PC-3 (cell line): ENCODE data around the gene NECAP2.
"Not testable (repeated sequence)": the region's sequence is repeated elsewhere in the genome, so short reads cannot be mapped to it uniquely, and the experiment has no call there.

Experiments
- EZH2 ChIP-seq: fragments of 300-600 bp; sonication (generic); IDR thresholded peaks from one replicate; pipeline ENCODE4 v1.6.1; 2017; ENCODE audit warnings: antibody characterized with exemption, mild to moderate bottlenecking, low read length; ENCODE audit not compliant: unreplicated experiment
- EZH2phosphoT487 ChIP-seq: fragments of 300-600 bp; sonication (generic); IDR thresholded peaks from 2 replicates; pipeline ENCODE4 v1.6.1; 2018; ENCODE audit warnings: mild to moderate bottlenecking, antibody characterized with exemption, low read length, borderline replicate concordance
- TF ChIP-seq, protein P1 (sequence below): fragments of 300-600 bp; sonication (generic); conservative IDR thresholded peaks from 2 replicates; pipeline ENCODE4 v1.5.1; 2017; ENCODE audit warnings: antibody characterized with exemption, low read depth, mild to moderate bottlenecking, low read length

DNA sequence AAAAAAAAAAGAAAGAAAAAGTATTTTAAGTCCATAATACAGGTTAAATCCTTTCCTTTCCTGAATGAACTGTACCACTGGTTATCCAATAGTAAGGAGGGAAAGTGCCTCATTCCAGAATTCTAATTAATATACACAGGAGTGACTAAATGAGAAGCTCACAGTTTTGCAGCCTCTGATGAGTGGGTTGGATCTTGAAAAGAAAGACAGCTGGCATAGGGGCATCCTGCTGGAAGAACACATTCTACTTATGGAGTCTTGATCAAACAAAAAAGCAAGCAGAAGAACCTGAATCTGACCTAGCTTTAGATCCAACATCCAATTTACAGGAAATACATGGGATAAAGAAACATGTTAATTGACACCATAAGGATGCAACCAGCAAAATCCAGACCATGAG is 46.5 kb downstream of the NECAP2 start:
- TF ChIP-seq, protein P1, sequence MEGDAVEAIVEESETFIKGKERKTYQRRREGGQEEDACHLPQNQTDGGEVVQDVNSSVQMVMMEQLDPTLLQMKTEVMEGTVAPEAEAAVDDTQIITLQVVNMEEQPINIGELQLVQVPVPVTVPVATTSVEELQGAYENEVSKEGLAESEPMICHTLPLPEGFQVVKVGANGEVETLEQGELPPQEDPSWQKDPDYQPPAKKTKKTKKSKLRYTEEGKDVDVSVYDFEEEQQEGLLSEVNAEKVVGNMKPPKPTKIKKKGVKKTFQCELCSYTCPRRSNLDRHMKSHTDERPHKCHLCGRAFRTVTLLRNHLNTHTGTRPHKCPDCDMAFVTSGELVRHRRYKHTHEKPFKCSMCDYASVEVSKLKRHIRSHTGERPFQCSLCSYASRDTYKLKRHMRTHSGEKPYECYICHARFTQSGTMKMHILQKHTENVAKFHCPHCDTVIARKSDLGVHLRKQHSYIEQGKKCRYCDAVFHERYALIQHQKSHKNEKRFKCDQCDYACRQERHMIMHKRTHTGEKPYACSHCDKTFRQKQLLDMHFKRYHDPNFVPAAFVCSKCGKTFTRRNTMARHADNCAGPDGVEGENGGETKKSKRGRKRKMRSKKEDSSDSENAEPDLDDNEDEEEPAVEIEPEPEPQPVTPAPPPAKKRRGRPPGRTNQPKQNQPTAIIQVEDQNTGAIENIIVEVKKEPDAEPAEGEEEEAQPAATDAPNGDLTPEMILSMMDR, result not testable (repeated sequence)
- TF ChIP-seq EZH2, EZH2phosphoT487: not testable (repeated sequence)
